Astrocyte (in vitro differentiated cells and primary cell): Measurements from ENCODE around the gene PITPNM3.

Source experiments
- CTCF ChIP-seq: IDR thresholded peaks from 2 replicates; pipeline ENCODE4 v1.5.1; 2011; ENCODE audit warnings: low read depth, mild to moderate bottlenecking, inconsistent platforms, low read length, moderate library complexity; ENCODE audit not compliant: insufficient read depth
- EZH2 ChIP-seq: IDR thresholded peaks from 2 replicates; pipeline ENCODE4 v1.6.1; 2012; ENCODE audit warnings: mild to moderate bottlenecking, low read length, inconsistent platforms; ENCODE audit not compliant: insufficient read depth

GRCh38 chr17:6498901-6499540, 57.3 kb downstream of the PITPNM3 start:
- no peak for TF ChIP-seq CTCF
- no peak for TF ChIP-seq EZH2
